Loucy (cell line): ENCODE results near the gene CRACR2A.

Experiments used
- H2AFZ ChIP-seq: fragments of 200-600 bp; sonication (generic); 2 replicates; pipeline ENCODE4 v1.6.0; 2016; ENCODE audit warnings: antibody characterized with exemption, mild to moderate bottlenecking, low read length, moderate library complexity
- H3F3A ChIP-seq: fragments of 200-600 bp; 2 replicates; pipeline ENCODE4 v1.6.0; 2016; ENCODE audit warnings: antibody characterized with exemption, low read depth, mild to moderate bottlenecking
- H3K27me3 ChIP-seq: fragments of 200-600 bp; sonication (generic); 2 replicates; pipeline ENCODE4 v1.6.1; 2014; ENCODE audit warnings: low read length, mild to moderate bottlenecking; ENCODE audit not compliant: insufficient read depth, poor library complexity, severe bottlenecking
- H3K36me3 ChIP-seq: fragments of 200-600 bp; sonication (generic); 2 replicates; pipeline ENCODE4 v1.6.1; 2016; ENCODE audit warnings: low read length; ENCODE audit not compliant: insufficient read depth
- H3K4me1 ChIP-seq: fragments of 200-600 bp; sonication (generic); 2 replicates; pipeline ENCODE4 v1.5.1; 2014; ENCODE audit warnings: low read length, mild to moderate bottlenecking; ENCODE audit not compliant: insufficient read depth, poor library complexity, severe bottlenecking
- H3K4me2 ChIP-seq: fragments of 200-600 bp; sonication (generic); 2 replicates; pipeline ENCODE4 v1.6.0; 2014; ENCODE audit warnings: antibody characterized with exemption, low read length, low read depth, mild to moderate bottlenecking; ENCODE audit not compliant: poor library complexity, severe bottlenecking
- H3K4me3 ChIP-seq: fragments of 200-600 bp; sonication (generic); 2 replicates; pipeline ENCODE4 v1.5.1; 2014; ENCODE audit warnings: low read length, mild to moderate bottlenecking, mixed read lengths; ENCODE audit not compliant: poor library complexity, severe bottlenecking
- H3K79me2 ChIP-seq: fragments of 200-600 bp; sonication (generic); 2 replicates; pipeline ENCODE4 v1.6.1; 2014; ENCODE audit warnings: low read length; ENCODE audit not compliant: insufficient read depth
- H3K9ac ChIP-seq: fragments of 200-600 bp; sonication (generic); 2 replicates; pipeline ENCODE4 v1.6.0; 2014; ENCODE audit warnings: mild to moderate bottlenecking, low read depth, low read length, moderate library complexity; ENCODE audit not compliant: poor library complexity, severe bottlenecking
- H3K9me2 ChIP-seq: fragments of 200-600 bp; sonication (generic); replicated peaks from 2 replicates; pipeline ENCODE4 v1.6.1; 2016; ENCODE audit warnings: low read depth, low read length, mixed read lengths
- H3K9me3 ChIP-seq: fragments of 200-600 bp; sonication (generic); 2 replicates; pipeline ENCODE4 v1.6.1; 2014; ENCODE audit warnings: mild to moderate bottlenecking, antibody characterized with exemption, low read length, low read depth; ENCODE audit not compliant: insufficient read depth
- H4K20me1 ChIP-seq: fragments of 200-600 bp; sonication (generic); 2 replicates; pipeline ENCODE4 v1.6.0; 2014; ENCODE audit warnings: antibody characterized with exemption, low read length, mild to moderate bottlenecking; ENCODE audit not compliant: insufficient read depth, poor library complexity, severe bottlenecking
- EZH2phosphoT487 ChIP-seq: fragments of 200-600 bp; IDR thresholded peaks from 2 replicates; pipeline ENCODE4 v1.6.1; 2018; ENCODE audit warnings: antibody characterized with exemption, mild to moderate bottlenecking, moderate library complexity, borderline replicate concordance
- TF ChIP-seq, protein P1 (sequence below): fragments of 200-600 bp; sonication (generic); conservative IDR thresholded peaks from 2 replicates; pipeline ENCODE4 v1.5.1; 2014; ENCODE audit warnings: mild to moderate bottlenecking, antibody characterized with exemption, low read length

CRACR2A gene

DNA sequence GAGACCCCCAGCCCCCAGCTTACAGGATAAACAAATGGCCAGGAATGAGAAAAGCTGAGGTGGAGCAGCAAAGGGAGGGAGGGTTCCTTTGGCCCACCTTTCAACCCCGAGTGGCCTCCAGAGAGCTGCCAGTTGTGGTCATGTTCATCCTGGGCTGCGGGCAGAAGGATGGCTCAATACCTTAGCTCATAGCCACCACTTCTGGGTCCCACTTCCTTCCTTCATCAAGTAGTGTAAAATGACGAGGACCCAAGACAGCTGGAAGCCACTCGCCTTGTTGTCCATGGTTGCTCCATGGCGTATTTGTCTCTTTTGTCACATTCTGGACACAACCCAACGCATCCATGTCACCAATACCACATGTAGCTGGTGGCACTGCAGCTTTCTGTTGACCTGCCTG lies 24.2 kb downstream of the CRACR2A start:
- Histone ChIP-seq H3K4me2 (peak overlapping the region; percentile 61), H3K4me1 (peaks cover 26% of the 10 kb centered on the region), H3K9me2 (no peaks in the 10 kb centered on the region), H3K79me2 (no peaks in the 10 kb centered on the region), H4K20me1 (no peaks in the 10 kb centered on the region), H3K36me3 (peaks cover 11% of the 10 kb centered on the region; the same call in 1 of the 2 replicates), H3K9ac (no peak overlapping the region), H3K27me3 (no peaks in the 10 kb centered on the region), H3K4me3 (peak overlapping the region; percentile 42), H3F3A (peaks cover 6% of the 10 kb centered on the region; the same call in 1 of the 2 replicates), H3K9me3 (no peaks in the 10 kb centered on the region), H2AFZ (no peak overlapping the region)
- TF ChIP-seq, protein P1, sequence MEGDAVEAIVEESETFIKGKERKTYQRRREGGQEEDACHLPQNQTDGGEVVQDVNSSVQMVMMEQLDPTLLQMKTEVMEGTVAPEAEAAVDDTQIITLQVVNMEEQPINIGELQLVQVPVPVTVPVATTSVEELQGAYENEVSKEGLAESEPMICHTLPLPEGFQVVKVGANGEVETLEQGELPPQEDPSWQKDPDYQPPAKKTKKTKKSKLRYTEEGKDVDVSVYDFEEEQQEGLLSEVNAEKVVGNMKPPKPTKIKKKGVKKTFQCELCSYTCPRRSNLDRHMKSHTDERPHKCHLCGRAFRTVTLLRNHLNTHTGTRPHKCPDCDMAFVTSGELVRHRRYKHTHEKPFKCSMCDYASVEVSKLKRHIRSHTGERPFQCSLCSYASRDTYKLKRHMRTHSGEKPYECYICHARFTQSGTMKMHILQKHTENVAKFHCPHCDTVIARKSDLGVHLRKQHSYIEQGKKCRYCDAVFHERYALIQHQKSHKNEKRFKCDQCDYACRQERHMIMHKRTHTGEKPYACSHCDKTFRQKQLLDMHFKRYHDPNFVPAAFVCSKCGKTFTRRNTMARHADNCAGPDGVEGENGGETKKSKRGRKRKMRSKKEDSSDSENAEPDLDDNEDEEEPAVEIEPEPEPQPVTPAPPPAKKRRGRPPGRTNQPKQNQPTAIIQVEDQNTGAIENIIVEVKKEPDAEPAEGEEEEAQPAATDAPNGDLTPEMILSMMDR = no peak
- 0 out of 2 replicates have a peak, but pooled peaks have one; percentile 7 for TF ChIP-seq EZH2phosphoT487

- H2AFZ ChIP-seq = no peak overlapping the region
- no peaks in the 10 kb centered on the region for H4K20me1 ChIP-seq
- H3K79me2 ChIP-seq = no peaks in the 10 kb centered on the region
- no peaks in the 10 kb centered on the region for H3K9me2 ChIP-seq
- no peaks in the 10 kb centered on the region for H3K27me3 ChIP-seq
- peaks cover 26% of the 10 kb centered on the region for H3K4me1 ChIP-seq
- H3K36me3 ChIP-seq = peaks cover 11% of the 10 kb centered on the region; the same call in 1 of the 2 replicates
- no peak for TF ChIP-seq EZH2phosphoT487
- TF ChIP-seq, protein P1 = no peak
- H3K4me2 ChIP-seq = peak overlapping the region; percentile 61
- peak overlapping the region; percentile 42 for H3K4me3 ChIP-seq
- H3F3A ChIP-seq = peaks cover 6% of the 10 kb centered on the region; the same call in 1 of the 2 replicates
- no peaks in the 10 kb centered on the region for H3K9me3 ChIP-seq
- H3K9ac ChIP-seq = no peak overlapping the region
Observed at GRCh38 chr12:3727877-3728632, 24.9 kb downstream of the CRACR2A start.

DNA sequence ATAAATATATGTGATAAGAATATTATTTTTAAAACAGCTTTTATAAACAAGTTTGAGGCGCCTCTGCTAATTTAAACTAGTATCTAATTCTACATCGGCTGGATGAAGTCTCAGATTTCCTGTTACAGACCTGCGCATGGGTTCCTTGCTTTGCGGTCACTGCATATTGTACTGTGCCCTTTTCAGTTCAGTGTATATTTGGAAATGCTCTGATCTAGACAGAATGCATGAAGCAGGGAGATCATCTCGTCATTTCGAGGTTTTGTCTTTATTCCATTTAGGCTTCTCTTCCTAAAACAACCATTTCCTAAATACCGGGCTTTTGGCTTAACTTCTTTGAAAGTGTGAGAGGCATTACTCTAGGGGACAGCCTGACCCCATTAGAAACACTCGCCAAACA lies 25.6 kb downstream of the CRACR2A start:
- peak overlapping the region; percentile 24 for H3K4me3 ChIP-seq
- peaks cover 6% of the 10 kb centered on the region; the same call in 1 of the 2 replicates for H3F3A ChIP-seq
- TF ChIP-seq EZH2phosphoT487 = no peak
- TF ChIP-seq, protein P1 = no peak
- H3K36me3 ChIP-seq = peaks cover 7% of the 10 kb centered on the region; the same call in 1 of the 2 replicates
- no peaks in the 10 kb centered on the region for H4K20me1 ChIP-seq
- no peaks in the 10 kb centered on the region for H3K79me2 ChIP-seq
- no peaks in the 10 kb centered on the region for H3K27me3 ChIP-seq
- H3K9me2 ChIP-seq = no peaks in the 10 kb centered on the region
- H3K9me3 ChIP-seq = peaks cover 5% of the 10 kb centered on the region; the same call in 1 of the 2 replicates
- peaks cover 26% of the 10 kb centered on the region for H3K4me1 ChIP-seq
- H2AFZ ChIP-seq = no peak overlapping the region
- peak overlapping the region; percentile 61 for H3K4me2 ChIP-seq
- H3K9ac ChIP-seq = no peak overlapping the region
